ENCODE measurements around the gene RPS6KB1. TPM values are rescaled to one million over a fixed set of nuclear protein-coding genes. Genes with fewer than 3 reads are reported as not detected.

RPS6KB1 gene
- total and polyA plus RNA-seq, 10 donors, result 8.2 to 51.5 (median 45.8) TPM

DNA sequence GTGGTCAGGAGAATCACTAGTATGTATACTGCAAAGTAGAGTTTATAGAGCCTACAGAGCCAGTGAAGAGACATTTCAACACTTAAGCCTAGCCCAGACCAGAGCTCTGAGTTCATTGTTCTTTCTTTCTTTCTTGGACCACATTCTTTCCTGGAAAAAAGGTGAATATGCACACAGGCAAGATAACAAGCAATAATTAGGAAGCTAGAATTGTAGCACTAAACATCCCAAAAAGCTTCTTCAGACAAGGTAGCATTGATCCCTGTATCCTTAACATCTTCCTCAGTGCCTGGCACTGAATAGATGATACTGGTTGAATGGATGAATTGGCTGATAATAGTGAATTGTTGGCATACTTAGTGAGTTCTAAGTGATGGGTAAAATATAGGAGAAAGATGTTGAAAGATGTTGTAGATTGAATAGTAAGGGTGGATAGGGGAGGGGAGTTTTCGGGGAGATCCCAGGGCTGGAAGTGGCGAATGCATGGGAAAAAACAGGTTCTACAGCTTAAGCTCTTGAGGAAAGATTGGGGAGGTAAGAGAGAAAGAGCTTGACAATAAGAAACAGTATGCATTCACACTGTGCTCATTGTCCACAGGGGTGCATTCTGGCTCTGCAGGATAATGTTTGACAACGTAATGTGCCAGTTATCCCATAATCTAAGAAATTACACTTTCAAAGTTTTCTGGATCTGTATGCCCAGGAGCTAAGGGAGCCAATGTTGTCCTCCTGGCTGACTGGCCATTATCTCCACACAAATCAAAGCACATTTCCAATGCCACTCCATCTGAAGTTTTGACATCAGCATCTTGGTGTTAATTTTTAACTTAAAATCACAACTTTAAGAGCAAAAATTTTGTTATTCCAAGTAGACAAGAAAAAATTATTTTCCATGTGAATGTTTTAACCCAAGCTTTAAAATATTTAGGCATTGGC lies 35.8 kb upstream of the RPS6KB1 start:
- Histone ChIP-seq H3K36me3 (peaks cover 0 to 25% (median 9%) of the 10 kb centered on the region in 6 donors), H3K4me1 (peaks cover 0 to 49% (median 12%) of the 10 kb centered on the region in 6 donors), H3K4me3 (no peak overlapping the region), H3K9me3 (no peaks in the 10 kb centered on the region), H3K27me3 (replicated peaks in 1 of 7) (no peaks in the 10 kb centered on the region), H3K27ac (peak overlapping the region in 4 of 8 donors; percentile 48 to 92 (median 77))
- TF ChIP-seq POLR2A (IDR thresholded peaks at IDR 0.05) (no peak), POLR2AphosphoS5 (IDR thresholded peaks at IDR 0.05) (no peak)
- TF ChIP-seq, protein P1, sequence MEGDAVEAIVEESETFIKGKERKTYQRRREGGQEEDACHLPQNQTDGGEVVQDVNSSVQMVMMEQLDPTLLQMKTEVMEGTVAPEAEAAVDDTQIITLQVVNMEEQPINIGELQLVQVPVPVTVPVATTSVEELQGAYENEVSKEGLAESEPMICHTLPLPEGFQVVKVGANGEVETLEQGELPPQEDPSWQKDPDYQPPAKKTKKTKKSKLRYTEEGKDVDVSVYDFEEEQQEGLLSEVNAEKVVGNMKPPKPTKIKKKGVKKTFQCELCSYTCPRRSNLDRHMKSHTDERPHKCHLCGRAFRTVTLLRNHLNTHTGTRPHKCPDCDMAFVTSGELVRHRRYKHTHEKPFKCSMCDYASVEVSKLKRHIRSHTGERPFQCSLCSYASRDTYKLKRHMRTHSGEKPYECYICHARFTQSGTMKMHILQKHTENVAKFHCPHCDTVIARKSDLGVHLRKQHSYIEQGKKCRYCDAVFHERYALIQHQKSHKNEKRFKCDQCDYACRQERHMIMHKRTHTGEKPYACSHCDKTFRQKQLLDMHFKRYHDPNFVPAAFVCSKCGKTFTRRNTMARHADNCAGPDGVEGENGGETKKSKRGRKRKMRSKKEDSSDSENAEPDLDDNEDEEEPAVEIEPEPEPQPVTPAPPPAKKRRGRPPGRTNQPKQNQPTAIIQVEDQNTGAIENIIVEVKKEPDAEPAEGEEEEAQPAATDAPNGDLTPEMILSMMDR (IDR thresholded peaks at IDR 0.05 in 8 of 11, conservative IDR thresholded peaks at IDR 0.05 in 3 of 11), result no peak
- no peak for DNase-seq
- 87 to 96% (median 96%) methylated on average over 3 of the region's 3 CpGs for WGBS, 5 donors
- intact Hi-C loops (cut with DNase I; ENCODE audit: low total_unique reads), result no loop called here

DNA sequence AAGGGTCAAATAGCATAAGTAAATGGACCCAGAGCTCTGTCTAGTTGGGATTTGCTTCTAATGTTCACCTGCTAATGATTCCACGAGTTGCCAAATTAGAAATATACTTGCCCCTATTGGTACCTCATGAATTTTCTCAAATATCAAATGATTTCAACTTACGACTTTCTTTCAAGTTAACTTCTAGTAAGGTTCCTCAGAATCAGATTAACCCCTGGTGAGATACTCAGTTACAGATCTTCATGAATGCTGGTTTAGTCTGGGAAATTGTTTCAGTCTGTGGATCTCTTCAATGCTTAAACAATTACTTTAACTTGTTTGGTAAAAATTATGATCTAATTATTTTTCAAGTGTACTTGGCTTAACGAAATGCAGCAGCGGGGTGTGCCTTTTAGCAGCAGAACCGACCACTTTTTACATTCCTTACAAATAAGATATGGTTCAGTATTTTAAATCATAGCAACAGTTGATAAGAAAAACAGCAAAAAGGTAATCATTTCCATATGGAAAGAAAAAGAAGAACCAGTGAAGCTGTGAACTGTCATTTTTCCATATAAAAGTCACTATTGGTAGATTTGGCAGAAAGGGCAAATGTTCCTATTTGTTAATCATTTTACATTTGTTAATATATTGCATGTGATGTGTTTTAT lies 34.6 kb upstream of the RPS6KB1 start:
- TF ChIP-seq, protein P1 (IDR thresholded peaks at IDR 0.05 in 8 of 11, conservative IDR thresholded peaks at IDR 0.05 in 3 of 11), result no peak
- TF ChIP-seq POLR2AphosphoS5 (IDR thresholded peaks at IDR 0.05) (no peak), POLR2A (IDR thresholded peaks at IDR 0.05) (no peak)
- Histone ChIP-seq H3K27ac (peak overlapping the region in 1 of 8 donors; percentile 9), H3K4me3 (no peak overlapping the region), H3K36me3 (peaks cover 0 to 35% (median 18%) of the 10 kb centered on the region in 6 donors), H3K4me1 (peaks cover 0 to 38% (median 7%) of the 10 kb centered on the region in 6 donors), H3K9me3 (no peaks in the 10 kb centered on the region), H3K27me3 (replicated peaks in 1 of 7) (no peaks in the 10 kb centered on the region)
- no peak for DNase-seq
- intact Hi-C loops (cut with DNase I; ENCODE audit: low total_unique reads), result no loop called here
- WGBS, 5 donors, result 91 to 95% (median 92%) methylated on average over 5 of the region's 5 CpGs

DNA sequence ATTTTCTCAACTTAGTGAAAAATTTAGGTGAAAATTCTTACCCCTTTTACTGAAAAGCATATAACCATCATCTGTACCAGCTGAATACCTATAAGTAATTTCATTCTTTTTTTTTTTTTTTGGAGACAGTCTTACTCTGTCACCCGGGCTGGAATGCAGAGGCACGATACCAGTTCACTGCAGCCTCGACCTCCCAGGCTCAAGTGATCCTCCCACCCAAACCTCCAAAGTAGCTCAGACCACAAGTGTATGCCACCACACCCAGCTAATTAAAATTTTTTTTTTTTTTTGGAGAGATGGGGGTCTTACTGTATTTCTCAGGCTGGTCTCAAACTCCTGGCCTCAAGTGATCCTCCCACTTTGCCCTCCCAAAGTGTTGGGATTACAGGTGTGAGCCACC lies 34.0 kb upstream of the RPS6KB1 start:
- H3K4me3 ChIP-seq, result no peak overlapping the region
- intact Hi-C loops (cut with DNase I; ENCODE audit: low total_unique reads), result no loop called here
- no peaks in the 10 kb centered on the region for H3K27me3 ChIP-seq (replicated peaks in 1 of 7)
- peaks cover 0 to 42% (median 21%) of the 10 kb centered on the region in 6 donors for H3K36me3 ChIP-seq
- H3K9me3 ChIP-seq, result no peaks in the 10 kb centered on the region
- 66 to 81% (median 75%) methylated on average over 3 of the region's 3 CpGs for WGBS, 5 donors
- peak overlapping the region in 2 of 8 donors; percentile 3 to 9 for H3K27ac ChIP-seq
- DNase-seq, result no peak
- H3K4me1 ChIP-seq, result peaks cover 0 to 31% (median 1%) of the 10 kb centered on the region in 6 donors
- TF ChIP-seq, protein P1 (IDR thresholded peaks at IDR 0.05 in 8 of 11, conservative IDR thresholded peaks at IDR 0.05 in 3 of 11), result no peak
- TF ChIP-seq POLR2A (IDR thresholded peaks at IDR 0.05) (no peak), POLR2AphosphoS5 (IDR thresholded peaks at IDR 0.05) (no peak)
